NCI-H446 treated with DMSO at 0.1 percent for 48 hours (cell line): ENCODE data around the gene SLC16A3.

ENCODE experiments used
- DNase-seq: peaks from one replicate; lab custom pipeline; 2025; lab: John Stamatoyannopoulos, UW

The SLC16A3 gene

GRCh38 chr17:82236142-82236971, 7.5 kb downstream of the SLC16A3 start:
- peak; percentile 49 for DNase-seq

GRCh38 chr17:82237083-82237745, 8.4 kb downstream of the SLC16A3 start:
- DNase-seq, result no peak

DNA sequence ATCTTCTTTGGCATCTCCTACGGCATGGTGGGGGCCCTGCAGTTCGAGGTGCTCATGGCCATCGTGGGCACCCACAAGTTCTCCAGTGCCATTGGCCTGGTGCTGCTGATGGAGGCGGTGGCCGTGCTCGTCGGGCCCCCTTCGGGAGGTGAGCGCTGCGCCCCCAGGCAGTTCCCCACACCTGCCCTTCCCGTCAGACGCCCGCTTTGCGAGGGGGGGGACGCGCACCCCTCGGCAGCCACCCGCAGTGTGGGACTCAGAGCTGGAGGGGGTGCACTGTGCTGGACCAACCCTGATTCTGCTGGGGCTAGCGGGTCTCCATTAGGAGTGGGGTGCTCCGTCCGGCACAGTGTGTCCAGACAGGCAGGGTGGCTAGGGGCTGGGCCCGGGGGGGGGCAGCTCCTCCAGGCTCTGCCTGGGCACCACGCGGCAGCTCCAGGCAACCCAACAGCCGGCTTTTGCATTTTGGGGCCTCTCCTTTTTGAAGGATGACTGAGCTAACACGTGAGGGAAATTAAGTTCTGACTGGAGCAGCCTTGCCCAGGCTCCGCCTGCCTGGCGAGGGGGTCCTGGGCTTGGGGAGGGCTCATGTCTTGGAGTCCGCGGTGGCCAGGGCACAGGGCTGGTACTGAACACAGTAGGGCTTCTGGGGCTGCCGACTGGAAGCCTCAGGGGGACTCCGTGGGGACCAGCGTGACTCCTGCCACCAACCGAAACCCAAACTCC, 9.1 kb downstream of the SLC16A3 start:
- no peak for DNase-seq

DNA sequence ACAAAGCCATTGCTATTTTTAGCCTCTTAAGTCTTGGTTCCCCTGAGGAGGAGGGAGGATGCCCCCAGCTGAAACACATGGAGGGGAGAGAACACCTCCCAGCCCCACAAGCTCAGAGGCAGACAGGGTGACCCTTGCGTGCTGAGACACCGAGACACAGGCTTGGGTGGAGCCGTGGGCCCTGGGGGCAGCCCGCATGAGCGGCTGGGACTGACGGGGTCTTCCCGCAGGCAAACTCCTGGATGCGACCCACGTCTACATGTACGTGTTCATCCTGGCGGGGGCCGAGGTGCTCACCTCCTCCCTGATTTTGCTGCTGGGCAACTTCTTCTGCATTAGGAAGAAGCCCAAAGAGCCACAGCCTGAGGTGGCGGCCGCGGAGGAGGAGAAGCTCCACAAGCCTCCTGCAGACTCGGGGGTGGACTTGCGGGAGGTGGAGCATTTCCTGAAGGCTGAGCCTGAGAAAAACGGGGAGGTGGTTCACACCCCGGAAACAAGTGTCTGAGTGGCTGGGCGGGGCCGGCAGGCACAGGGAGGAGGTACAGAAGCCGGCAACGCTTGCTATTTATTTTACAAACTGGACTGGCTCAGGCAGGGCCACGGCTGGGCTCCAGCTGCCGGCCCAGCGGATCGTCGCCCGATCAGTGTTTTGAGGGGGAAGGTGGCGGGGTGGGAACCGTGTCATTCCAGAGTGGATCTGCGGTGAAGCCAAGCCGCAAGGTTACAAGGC, 9.8 kb downstream of the SLC16A3 start:
- no peak for DNase-seq

DNA sequence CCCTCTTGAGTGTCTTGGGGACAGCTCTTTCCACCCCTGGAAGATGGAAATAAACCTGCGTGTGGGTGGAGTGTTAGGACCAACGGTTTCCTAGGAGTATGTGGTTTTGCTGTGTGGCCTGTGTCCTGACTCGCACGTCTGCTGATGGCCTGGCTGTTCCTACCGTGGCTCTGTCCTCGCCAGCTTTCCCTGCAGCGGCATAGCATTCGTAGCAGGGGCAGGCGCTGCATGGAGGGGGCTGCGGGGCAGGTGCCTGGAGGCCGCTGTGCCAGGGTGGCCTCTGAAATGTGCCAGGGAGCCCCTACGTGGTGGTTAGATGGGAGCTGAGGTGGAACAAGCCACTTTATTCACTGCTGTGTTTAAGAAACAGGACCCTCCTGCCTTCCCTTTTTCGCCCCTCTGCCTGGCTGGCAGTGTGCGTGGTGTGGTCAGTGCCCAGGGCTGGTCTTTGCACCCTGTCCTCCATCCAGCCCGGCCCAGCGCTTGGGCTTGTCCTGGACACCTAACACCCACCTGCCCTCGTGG, 10.6 kb downstream of the SLC16A3 start:
- DNase-seq, result no peak

GRCh38 chr17:82239926-82240505, 11.2 kb downstream of the SLC16A3 start:
- DNase-seq, result peak; percentile 40

DNA sequence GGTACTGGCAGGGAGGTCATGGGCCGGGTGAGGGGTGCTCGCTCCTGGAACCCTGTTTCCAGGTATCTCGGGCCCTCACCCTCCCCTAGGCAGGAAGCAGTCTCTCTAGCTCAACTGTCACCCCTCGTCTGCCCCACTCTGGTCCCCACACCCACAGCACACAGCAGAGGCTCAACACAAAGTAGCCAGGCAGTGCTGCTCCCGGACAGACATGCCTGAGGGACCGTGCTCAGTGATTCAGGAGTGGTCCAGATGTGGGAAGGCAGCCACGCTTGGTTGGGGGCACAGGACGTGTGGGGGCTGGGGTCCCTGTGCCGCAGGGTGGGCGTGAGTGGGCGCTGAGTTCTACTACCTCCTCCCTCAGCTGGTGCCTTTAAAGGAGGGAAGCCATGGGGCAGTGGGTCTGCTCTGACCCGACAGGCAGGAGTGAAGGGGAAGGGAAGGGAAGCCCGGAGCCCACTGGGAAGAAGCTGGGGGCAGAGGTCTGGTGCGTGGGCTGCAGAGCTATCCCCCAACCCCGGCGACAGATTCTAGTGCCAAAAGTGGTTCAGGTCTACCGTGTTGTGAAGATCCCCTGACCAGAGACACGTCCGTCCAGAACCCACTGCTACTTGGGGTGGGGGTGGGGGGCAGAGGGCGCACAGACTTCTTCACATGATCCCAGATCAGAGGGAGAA, 11.8 kb downstream of the SLC16A3 start:
- no peak for DNase-seq

- DNase-seq, result no peak
Measured at GRCh38 chr17:82241183-82241925, 12.5 kb downstream of the SLC16A3 start.

- DNase-seq, result no peak
Measured at GRCh38 chr17:82241926-82242697, 13.3 kb downstream of the SLC16A3 start.

DNA sequence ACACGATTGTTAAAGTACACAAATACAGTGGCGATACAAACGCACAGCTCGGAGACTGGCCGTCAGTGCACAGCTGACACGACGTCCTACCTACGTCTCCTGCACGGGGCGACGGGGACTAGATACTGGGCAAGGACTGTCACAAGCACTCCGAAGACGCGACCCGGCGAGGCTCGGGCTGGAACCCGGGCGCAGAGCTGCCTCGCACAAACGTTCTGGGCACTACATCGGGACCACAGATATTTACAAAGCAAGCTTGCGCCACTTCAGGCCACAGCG, 13.8 kb downstream of the SLC16A3 start:
- DNase-seq, result no peak

DNA sequence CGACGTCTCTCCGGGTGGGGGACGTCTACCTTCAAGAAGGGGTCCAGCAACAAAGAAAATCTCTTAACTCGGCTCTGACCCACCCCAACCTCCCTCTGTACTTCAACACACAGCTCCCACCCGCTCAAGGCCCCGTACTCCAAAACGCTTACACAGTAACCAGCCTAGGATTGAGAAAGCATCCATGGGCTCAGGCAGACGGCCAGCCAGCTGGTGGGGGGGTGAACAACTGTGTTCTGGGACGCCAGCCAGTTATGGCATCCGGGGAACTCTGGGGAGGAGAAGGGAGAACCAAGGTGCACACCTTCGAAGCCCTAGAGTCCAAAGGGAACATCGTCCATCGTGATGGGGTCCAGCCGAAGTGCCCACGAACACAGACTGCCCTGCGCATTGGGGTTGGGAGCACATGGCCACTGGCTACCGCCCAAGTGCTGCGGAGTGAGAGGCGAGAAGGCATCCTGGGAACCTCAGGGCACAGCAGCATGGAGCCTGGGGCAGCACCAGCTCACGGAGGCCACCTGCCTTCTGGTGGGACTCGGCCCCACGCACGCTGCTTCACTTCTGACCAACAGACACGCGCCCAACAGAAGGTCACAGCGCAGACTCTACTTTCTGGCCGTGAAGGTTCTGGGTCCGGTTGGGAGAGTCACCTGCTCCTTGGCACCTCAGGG, 14.3 kb downstream of the SLC16A3 start:
- peak; percentile 40 for DNase-seq

DNA sequence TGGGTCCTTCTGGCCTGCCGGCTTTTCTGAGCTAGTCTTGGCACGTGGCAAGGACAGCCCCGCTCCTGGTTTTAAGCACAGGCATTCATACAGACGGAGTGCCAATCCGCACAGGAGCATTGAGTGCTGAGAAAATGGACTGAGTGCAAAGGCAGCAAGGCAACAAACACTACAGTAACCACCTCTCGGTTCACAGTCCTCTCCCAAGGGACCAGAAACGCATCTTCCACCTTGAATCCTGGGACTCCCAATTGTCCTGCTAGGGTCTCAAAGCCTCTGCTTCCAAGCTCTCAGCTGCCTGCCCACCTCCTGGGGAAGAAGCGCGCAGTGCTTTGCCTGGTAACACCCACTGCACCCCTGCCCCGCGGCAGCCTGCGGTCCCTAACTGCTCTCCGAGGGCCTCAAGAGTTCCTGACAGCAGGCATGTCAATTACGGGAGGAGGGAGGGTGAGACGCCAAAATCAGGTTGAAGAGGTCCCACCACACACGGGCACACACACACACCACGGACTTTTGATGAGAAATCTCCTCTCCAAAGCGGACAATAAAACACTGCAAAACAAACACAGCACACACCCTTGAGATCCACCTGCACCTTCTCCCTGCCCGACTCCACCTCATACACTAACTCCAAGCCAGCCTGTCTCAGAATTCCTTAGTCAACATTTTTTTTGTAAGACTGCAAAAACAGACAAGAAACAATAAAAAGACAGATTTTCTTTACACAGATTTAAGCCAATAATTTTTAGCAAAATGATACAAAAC, 15.0 kb downstream of the SLC16A3 start:
- DNase-seq, result no peak

DNA sequence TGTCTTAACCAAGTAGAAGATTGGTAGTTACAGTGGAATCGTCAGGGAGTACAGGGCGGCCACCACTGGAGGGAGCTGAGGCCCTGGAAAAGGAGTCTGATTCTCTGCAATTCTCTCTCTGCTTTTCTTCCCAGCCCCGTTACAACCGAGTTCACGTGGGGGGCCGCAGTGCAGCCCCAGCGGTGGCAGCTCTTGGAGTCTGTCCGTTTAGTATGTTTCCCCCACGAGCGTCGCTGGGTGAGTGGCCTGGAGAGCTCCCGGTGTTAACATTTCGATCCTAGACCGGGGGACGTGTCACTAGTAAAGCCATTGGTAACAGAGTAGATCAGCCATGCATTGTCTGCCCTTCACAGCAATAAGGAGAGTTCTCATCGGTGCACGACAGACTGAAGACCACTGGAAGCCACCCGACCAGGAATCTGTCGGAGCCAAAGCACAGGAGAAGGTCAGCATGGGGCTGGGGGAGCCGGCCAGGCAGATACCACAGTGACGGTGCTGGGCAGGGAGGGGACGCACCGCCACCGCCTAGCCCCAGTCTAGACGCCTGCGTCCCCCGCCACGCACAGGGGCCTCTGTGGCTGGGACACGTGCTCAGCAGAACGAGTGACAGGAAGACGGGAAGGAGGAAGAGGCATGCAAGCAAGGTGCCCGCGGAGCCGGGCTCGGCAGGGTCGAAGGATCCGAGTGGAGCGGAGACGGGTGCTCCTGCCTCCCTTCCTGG, 15.7 kb downstream of the SLC16A3 start:
- DNase-seq, result no peak

- no peak for DNase-seq
Measured at GRCh38 chr17:82245134-82246039, 16.5 kb downstream of the SLC16A3 start.

- no peak for DNase-seq
Measured at GRCh38 chr17:82246040-82246364, 17.2 kb downstream of the SLC16A3 start.

DNA sequence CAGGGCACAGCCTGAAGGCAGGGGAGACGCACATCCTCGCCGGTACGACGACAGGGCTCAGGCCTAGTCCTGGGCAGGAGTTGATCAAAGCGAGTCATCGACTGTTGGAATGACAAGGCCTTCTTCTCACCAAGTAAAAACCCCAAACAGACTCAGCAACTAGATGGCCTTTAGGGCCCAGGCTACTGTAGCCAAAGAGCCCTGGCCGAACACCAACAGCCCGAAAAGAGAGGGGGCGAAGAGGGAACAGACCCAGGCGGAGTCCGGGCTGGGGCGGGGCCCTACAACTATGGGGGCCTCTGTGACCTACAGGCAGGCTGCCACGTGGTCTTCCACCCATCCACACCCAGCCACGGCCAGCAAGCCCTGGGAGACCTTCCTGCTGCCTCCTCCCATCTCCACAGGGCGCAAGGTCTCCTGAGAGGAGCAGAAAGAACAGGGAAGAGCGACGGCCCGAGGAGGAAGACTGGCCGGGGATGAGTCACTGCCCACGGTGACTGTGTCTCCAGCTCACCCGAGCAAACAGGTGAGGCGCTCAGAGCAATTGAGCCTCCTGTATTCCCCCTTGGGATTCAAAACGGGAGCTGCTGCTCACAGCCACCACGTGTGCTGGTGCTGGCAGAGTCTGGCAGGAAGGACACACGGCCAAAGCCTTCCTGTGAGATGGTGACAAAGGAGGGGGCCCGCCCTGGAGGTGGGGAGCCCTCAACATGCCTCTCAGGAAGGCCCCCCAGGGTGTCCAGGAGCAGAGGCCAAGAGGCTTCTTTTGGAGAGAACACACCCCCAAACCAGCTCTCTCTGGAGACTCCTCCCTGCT, 17.7 kb downstream of the SLC16A3 start:
- DNase-seq, result no peak
